NCI-H2171 (cell line): ENCODE results near the gene EFNA5.
"Not testable (repeated sequence)": the region's sequence is repeated elsewhere in the genome, so short reads cannot be mapped to it uniquely, and the experiment has no call there.

Experiments used
- DNase-seq: peaks from one replicate; lab custom pipeline; 2025; lab: John Stamatoyannopoulos, UW

The EFNA5 gene

GRCh38 chr5:107365320-107366109 lies 305.2 kb downstream of the EFNA5 start:
- DNase-seq = no peak

DNA sequence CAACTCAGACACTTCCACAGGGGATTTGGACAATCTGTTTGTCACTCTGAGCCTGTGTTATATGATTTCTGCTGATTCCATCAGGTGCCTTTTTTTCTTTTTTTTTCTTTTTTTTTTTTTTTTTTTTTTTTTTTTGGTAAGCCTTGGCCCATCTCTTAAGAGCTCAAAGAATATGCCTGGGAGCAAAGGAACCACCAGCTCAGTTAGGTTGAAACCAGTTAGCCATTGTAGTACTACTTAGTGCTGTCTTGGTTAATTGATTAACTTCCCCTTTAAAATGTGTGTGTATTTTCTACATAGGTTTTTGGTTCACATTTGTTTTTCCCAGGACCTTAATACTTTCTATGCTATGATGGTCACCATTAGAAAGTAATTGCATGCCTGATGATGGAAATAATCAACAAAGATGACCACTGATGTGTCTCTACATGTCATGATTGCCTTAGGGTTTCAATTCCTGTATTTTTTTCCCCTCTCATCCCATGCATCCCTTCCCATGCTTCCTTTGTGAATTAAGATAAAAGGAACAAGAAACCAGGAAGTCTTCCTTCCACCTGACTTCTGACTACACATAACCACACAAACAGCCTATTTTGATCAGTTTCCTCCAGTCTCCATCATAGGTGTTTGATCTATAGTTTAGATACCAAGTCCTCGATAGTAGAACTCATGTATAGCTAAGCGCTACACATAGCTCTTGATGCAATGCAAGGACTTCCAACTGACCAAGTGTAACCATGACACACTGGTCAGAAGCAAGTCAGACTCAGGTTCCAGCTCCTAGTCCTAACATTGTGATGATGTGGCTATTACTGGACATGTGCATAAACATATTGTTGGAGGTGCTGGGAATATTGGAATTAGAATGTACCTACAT lies 306.1 kb downstream of the EFNA5 start:
- DNase-seq = no peak

DNA sequence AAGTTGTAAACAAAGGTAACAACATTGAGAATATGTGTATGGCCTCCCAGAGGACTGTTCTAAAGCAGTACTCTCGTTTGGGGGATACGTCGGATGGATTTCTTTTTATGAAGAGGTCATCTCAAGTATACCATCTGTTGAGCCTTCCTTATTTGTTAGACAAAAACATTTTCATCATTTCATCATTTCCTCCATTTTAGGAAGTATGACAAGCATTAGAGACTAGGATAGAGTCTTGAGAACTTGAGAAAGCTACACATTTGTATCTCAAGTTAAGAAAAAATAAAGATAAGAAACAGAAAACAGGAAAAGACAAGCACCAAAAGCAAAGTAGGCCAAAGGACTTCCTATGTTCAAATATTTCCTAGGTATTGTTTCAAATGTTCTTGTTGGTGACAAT lies 307.0 kb downstream of the EFNA5 start:
- no peak for DNase-seq

DNA sequence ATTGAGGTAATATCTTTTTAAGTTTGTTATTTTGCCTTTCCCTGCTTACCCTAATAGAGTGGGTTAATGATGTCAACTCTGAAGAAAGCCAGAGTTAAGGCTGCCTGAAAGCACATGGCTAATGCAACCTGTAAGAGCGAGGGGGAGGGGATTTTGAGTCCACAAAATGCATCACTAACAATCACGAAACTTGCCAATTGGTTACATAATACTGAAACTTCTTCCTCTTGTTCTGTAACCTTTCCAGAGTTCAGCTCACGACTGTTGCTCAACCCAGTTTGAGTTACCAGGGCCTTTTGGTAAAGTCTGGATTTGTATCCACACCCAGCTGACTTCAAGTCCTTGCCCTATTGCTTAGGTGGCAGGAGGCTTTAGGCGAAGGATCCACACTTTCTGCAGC lies 308.8 kb downstream of the EFNA5 start:
- DNase-seq = no peak

DNA sequence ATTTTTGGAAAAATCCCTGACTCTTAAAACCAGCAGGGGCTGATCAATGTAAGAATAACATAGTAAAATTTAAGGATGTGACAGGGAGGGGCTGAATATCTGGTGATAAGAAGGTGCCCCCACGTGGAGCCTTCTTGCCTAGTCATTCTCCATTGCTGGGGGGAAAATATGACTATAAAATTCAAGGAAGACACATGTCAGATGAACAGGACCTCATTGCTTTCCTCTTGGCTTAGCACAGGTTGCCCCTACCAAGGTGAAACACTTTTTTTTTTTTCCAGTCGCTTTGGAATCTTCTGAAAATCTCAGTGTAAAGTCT lies 310.9 kb downstream of the EFNA5 start:
- no peak for DNase-seq

- no peak for DNase-seq
These were observed 311.5 kb downstream of the EFNA5 start for GRCh38 chr5:107359033-107359915.

- DNase-seq = no peak
These were observed 313.8 kb downstream of the EFNA5 start for GRCh38 chr5:107356891-107357290.

- no peak for DNase-seq
These were observed 318.2 kb downstream of the EFNA5 start for GRCh38 chr5:107352576-107352975.

DNA sequence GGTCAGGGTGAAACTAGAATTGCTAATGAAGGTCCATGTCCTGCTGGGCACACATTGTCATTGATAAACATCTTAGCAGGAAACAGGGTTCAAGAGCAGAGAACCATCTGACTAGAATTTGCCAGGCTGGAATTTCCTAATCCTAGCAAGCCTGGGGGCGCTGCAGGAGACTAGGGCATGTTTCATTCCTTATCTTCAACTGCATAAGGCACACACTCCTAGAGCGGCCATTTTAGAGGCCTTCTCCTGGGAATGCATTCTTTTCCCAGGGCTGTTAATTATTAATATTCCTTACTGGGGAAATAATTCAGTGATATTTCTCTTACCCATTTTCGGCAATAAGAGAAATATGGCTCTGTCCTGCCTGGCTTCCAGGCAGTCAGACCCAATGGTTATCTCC lies 324.2 kb downstream of the EFNA5 start:
- not testable (repeated sequence) for DNase-seq

- no peak for DNase-seq
These were observed 328.4 kb downstream of the EFNA5 start for GRCh38 chr5:107342371-107342770.

GRCh38 chr5:107341376-107342084 lies 329.2 kb downstream of the EFNA5 start:
- no peak for DNase-seq

GRCh38 chr5:107340631-107341030 lies 330.1 kb downstream of the EFNA5 start:
- no peak for DNase-seq

GRCh38 chr5:107338335-107338734 lies 332.4 kb downstream of the EFNA5 start:
- no peak for DNase-seq

DNA sequence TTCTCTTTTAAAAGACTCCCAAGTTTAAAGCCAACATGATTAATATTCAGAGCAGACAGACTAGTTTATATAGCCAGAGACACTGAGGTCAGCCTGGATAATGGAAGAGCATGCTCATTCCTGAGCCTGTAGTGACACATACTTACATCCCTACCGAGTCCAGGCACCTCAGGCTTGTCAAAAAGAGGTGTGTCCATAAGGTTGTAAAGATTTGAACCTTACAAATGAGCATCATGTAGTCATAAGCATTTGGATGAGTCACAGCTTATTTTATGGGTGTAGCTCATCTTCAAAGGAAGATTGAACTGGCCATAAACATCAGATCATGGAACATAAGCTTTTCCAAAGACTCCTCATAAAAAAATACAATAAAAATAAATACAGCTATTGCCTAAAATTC lies 333.5 kb downstream of the EFNA5 start:
- DNase-seq = no peak

- no peak for DNase-seq
These were observed 338.9 kb downstream of the EFNA5 start for GRCh38 chr5:107331882-107332281.

DNA sequence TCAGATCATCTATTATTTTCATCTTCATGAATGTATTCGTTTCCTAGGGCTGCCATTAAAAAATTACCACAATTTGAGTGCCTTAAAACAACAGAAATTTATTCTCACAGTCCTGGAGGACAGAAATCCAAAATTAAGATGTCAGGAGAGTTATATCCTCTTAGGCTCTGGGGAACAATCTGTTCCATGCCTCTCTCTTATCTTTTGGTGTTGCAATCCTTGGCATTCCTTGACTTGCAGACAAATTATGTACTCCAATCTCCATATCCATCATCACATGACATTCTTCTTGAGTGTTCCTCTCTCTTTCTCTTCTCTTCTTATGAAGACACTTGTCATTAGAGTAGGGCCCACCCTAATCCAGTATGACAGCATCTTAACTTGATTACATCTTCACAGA lies 339.4 kb downstream of the EFNA5 start:
- DNase-seq = no peak

DNA sequence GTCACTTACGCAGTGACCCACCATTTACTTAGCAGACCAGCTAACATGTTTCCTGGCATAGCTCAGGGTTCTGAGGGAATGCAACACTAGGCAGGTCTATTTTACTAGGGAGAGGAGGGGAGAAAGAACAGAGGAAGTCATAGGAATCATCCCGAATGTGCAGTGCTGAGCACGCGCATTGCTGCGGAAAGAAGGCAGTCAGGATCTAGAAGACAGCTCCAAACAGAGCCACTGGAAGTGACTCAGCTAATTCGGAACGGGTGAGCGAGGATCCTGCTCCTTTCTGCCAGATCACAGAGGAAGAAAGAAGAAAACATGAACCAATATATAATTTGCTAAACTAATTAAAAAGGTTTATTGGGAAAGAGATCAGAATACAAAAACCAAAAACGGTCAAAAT lies 339.8 kb downstream of the EFNA5 start:
- no peak for DNase-seq

DNA sequence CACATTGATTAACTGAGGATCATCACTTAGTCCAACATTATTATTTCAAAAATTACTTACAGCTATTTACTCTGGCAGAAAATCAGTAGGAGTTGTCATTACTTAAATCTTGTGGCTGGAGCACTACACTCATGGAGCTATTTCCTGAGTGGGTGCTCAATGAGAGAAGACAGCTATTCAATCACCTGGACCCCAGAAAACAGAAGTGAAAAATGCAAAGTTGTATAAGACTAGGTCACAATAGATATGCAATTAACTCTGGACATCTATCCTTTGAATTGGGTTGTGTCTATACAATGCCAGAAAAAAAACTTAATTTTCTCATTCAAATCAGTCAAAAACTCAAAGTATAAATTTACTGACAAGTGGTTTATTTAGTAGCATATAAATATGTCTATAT lies 340.9 kb downstream of the EFNA5 start:
- no peak for DNase-seq
